PC-9 (cell line): ENCODE measurements around the gene RPL36A. TPM values are rescaled to one million over a fixed set of nuclear protein-coding genes. Genes with fewer than 3 reads are reported as not detected.

ENCODE experiments used
- BruUV-seq: library from RNA; stranded (reverse); fragments of 400-500 nt; replicated peaks from 2 replicates; lab custom pipeline; 2021; lab: Mats Ljungman, UMichigan
- CTCF ChIA-PET: fragments of 300-600 bp; sonication (Branson Sonifier 250); formaldehyde crosslinking; loops from one replicate; lab custom pipeline; 2022; ENCODE audit warnings: antibody characterized with exemption; lab: Charles Lee
- POLR2A ChIA-PET: fragments of 300-600 bp; sonication (Branson Sonifier 250); formaldehyde crosslinking; loops from one replicate; lab custom pipeline; 2022; ENCODE audit warnings: antibody characterized with exemption; ENCODE audit not compliant: unreplicated experiment; lab: Charles Lee
- DNase-seq, 2 experiments: peaks; one replicate each; pipeline versions ENCODE4 v3.0.0 to v3.0.0-alpha.2; 2015 to 2022; ENCODE audit warnings: mixed read lengths in 1 of 2
- H2AFZ ChIP-seq: fragments of 200-600 bp; sonication (generic); 2 replicates; pipeline ENCODE4 v1.8.1; 2017; ENCODE audit warnings: antibody characterized with exemption
- H3F3A ChIP-seq: fragments of 200-600 bp; sonication (generic); 2 replicates; pipeline ENCODE4 v1.8.1; 2017; ENCODE audit warnings: antibody characterized with exemption, mild to moderate bottlenecking, low read depth; ENCODE audit not compliant: insufficient read depth
- H3K27ac ChIP-seq: fragments of 200-600 bp; sonication (generic); 2 replicates; pipeline ENCODE4 v1.6.1; 2016; ENCODE audit warnings: mixed run types
- H3K27me3 ChIP-seq: fragments of 200-600 bp; sonication (generic); 2 replicates; pipeline ENCODE4 v1.6.1; 2016; ENCODE audit warnings: low read depth, mixed run types; ENCODE audit not compliant: insufficient read depth
- H3K36me3 ChIP-seq: fragments of 200-600 bp; sonication (generic); 2 replicates; pipeline ENCODE4 v1.6.1; 2016; ENCODE audit warnings: low read depth, mixed run types
- H3K4me1 ChIP-seq: fragments of 200-600 bp; sonication (generic); replicated peaks from 2 replicates; pipeline ENCODE4 v1.6.1; 2016; ENCODE audit warnings: mixed run types; ENCODE audit not compliant: insufficient read depth
- H3K4me2 ChIP-seq: fragments of 200-600 bp; sonication (generic); 2 replicates; pipeline ENCODE4 v1.6.1; 2017; ENCODE audit warnings: mixed run types
- H3K4me3 ChIP-seq: fragments of 200-600 bp; sonication (generic); 2 replicates; pipeline ENCODE4 v1.6.1; 2016; ENCODE audit warnings: mixed run types
- H3K79me2 ChIP-seq: fragments of 200-600 bp; sonication (generic); 2 replicates; pipeline ENCODE4 v1.6.1; 2017; ENCODE audit warnings: low read depth, mixed run types
- H3K9me2 ChIP-seq: fragments of 200-600 bp; sonication (generic); 2 replicates; pipeline ENCODE4 v1.8.1; 2017; ENCODE audit warnings: mild to moderate bottlenecking; ENCODE audit not compliant: insufficient read depth
- H3K9me3 ChIP-seq: fragments of 200-600 bp; sonication (generic); 2 replicates; pipeline ENCODE4 v1.8.1; 2016; ENCODE audit warnings: low read depth; ENCODE audit not compliant: insufficient read depth
- H4K20me1 ChIP-seq: fragments of 200-600 bp; sonication (generic); 2 replicates; pipeline ENCODE4 v1.8.1; 2017; ENCODE audit not compliant: insufficient read depth
- CTCF ChIP-seq: fragments of 200-600 bp; sonication (generic); conservative IDR thresholded peaks from 2 replicates; pipeline ENCODE4 v1.6.1; 2017; ENCODE audit warnings: mixed run types, antibody characterized with exemption, mild to moderate bottlenecking, moderate library complexity
- EZH2 ChIP-seq: fragments of 200-600 bp; sonication (generic); IDR thresholded peaks from 2 replicates; pipeline ENCODE4 v1.8.0; 2017; ENCODE audit warnings: antibody characterized with exemption, low read depth
- intact Hi-C: fragments of 100-400 bp; cut with micrococcal nuclease; formaldehyde crosslinking; loops from one replicate; pipeline ENCODE4 v1.10.0; 2022; ENCODE audit not compliant: unreplicated experiment
- total RNA-seq: library from RNA; stranded (reverse); gene quantifications from 2 replicates; pipeline ENCODE4 v1.2.3, GENCODE V29; 2021

Gene RPL36A
- total RNA-seq, 1 experiment from 2014 or later, result 299 TPM

- Histone ChIP-seq H3K79me2 (no peaks in the 10 kb centered on the region), H3K4me1 (no peaks in the 10 kb centered on the region), H3K27me3 (no peaks in the 10 kb centered on the region), H3K9me3 (no peaks in the 10 kb centered on the region), H3F3A (no peaks in the 10 kb centered on the region), H3K9me2 (no peaks in the 10 kb centered on the region), H3K36me3 (no peaks in the 10 kb centered on the region), H4K20me1 (no peaks in the 10 kb centered on the region), H3K4me2 (no peak overlapping the region), H3K4me3 (no peak overlapping the region), H2AFZ (no peak overlapping the region), H3K27ac (no peak overlapping the region)
- TF ChIP-seq EZH2 (no peak), CTCF (no peak)
- DNase-seq, result no peak
- no TSS peak for BruUV-seq
- ChIA-PET CTCF (no interaction called here), POLR2A (no interaction called here)
- intact Hi-C loops, result no loop called here
Measured at GRCh38 chrX:101429934-101430333, 39.1 kb downstream of the RPL36A start.

GRCh38 chrX:101430457-101431078 lies 39.8 kb downstream of the RPL36A start:
- Histone ChIP-seq H3F3A (no peaks in the 10 kb centered on the region), H4K20me1 (no peaks in the 10 kb centered on the region), H3K27me3 (no peaks in the 10 kb centered on the region), H3K4me3 (no peak overlapping the region), H3K4me1 (no peaks in the 10 kb centered on the region), H2AFZ (no peak overlapping the region), H3K36me3 (no peaks in the 10 kb centered on the region), H3K9me2 (no peaks in the 10 kb centered on the region), H3K9me3 (no peaks in the 10 kb centered on the region), H3K27ac (no peak overlapping the region), H3K4me2 (no peak overlapping the region), H3K79me2 (no peaks in the 10 kb centered on the region)
- DNase-seq, result no peak
- TF ChIP-seq CTCF, result no peak
- no peak for TF ChIP-seq EZH2
- intact Hi-C loops, result no loop called here
- CTCF ChIA-PET, result no interaction called here
- BruUV-seq, result no TSS peak
- POLR2A ChIA-PET, result no interaction called here

GRCh38 chrX:101442085-101442484 lies 51.3 kb downstream of the RPL36A start:
- ChIA-PET POLR2A (no interaction called here), CTCF (no interaction called here)
- H3K4me1 ChIP-seq, result no peaks in the 10 kb centered on the region

More at GRCh38 chrX:101442085-101442484, 51.3 kb downstream of the RPL36A start:
- no peak for DNase-seq
- BruUV-seq, result no TSS peak
- Histone ChIP-seq H3K27me3 (no peaks in the 10 kb centered on the region), H3K4me2 (no peak overlapping the region), H3K9me2 (no peaks in the 10 kb centered on the region), H3K9me3 (no peaks in the 10 kb centered on the region), H4K20me1 (no peaks in the 10 kb centered on the region), H3K36me3 (no peaks in the 10 kb centered on the region), H3K27ac (no peak overlapping the region), H3K4me3 (no peak overlapping the region), H3K79me2 (no peaks in the 10 kb centered on the region), H3F3A (no peaks in the 10 kb centered on the region), H2AFZ (no peak overlapping the region)
- no peak for TF ChIP-seq CTCF
- TF ChIP-seq EZH2, result no peak
- intact Hi-C loops, result no loop called here

Other genes starting within 250 kb of the RPL36A start
- 0.80 and 0.94 TPM in 2 replicates for gene DRP2, start 171.2 kb upstream of the RPL36A start, total RNA-seq
- 0.24 and 0.25 TPM in 2 replicates for gene TAF7L, start 99.7 kb upstream of the RPL36A start, total RNA-seq
- gene TIMM8A, start 42.3 kb upstream of the RPL36A start, total RNA-seq, result 16.5 and 17.6 TPM in 2 replicates
- gene BTK, start 4.8 kb upstream of the RPL36A start, total RNA-seq, result not detected in 2 replicates
- gene GLA, start 16.9 kb downstream of the RPL36A start, total RNA-seq, result 72.2 and 80.5 TPM in 2 replicates
- 61.0 and 72.9 TPM in 2 replicates for gene HNRNPH2, start 17.2 kb downstream of the RPL36A start, total RNA-seq
- 4.8 and 6.5 TPM in 2 replicates for gene ARMCX4, start 94.4 kb downstream of the RPL36A start, total RNA-seq
- gene ARMCX1, start 159.5 kb downstream of the RPL36A start, total RNA-seq, result 0.15 TPM in 1 of 2 replicates, not detected in the other
- 48.2 and 65.5 TPM in 2 replicates for gene ARMCX6, start 227.0 kb downstream of the RPL36A start, total RNA-seq
- gene ARMCX3, start 232.1 kb downstream of the RPL36A start, total RNA-seq, result 25.6 and 29.6 TPM in 2 replicates